Vagina (tissue), 2 donors: ENCODE data around the gene SMIM23. TPM values are rescaled to one million over a fixed set of nuclear protein-coding genes. Genes with fewer than 3 reads are reported as not detected.

Source experiments
- DNase-seq, 2 donors: peaks; one replicate each; pipeline ENCODE4 v3.0.0-alpha.2; 2017; ENCODE audit errors: extremely low spot score in 2 of 2
- H3K27ac ChIP-seq: fragments of 200-600 bp; sonication (generic); one replicate; pipeline ENCODE4 v1.5.1; 2019
- H3K27me3 ChIP-seq: fragments of 200-600 bp; sonication (generic); one replicate; pipeline ENCODE4 v1.5.1; 2019
- H3K36me3 ChIP-seq, 2 donors: fragments of 200-600 bp; sonication (generic); one replicate each; pipeline ENCODE4 v1.5.1; 2017 to 2019
- H3K4me1 ChIP-seq: fragments of 200-600 bp; sonication (generic); one replicate; pipeline ENCODE4 v1.5.1; 2019
- H3K4me3 ChIP-seq, 2 donors: fragments of 200-600 bp; sonication (generic); 1 replicate in 1 of 2; 2 replicates in 1 of 2; pipeline ENCODE4 v1.5.1; 2016 to 2019
- H3K9me3 ChIP-seq: fragments of 200-600 bp; sonication (generic); one replicate; pipeline ENCODE4 v1.5.1; 2019
- POLR2A ChIP-seq, 2 donors: fragments of 450-650 bp; IDR thresholded peaks; one replicate each; pipeline ENCODE4 v1.6.1; 2017; ENCODE audit warnings: antibody characterized with exemption in 2 of 2, mild to moderate bottlenecking in 2 of 2, moderate library complexity in 2 of 2
- POLR2AphosphoS5 ChIP-seq, 2 donors: sonication (generic); formaldehyde crosslinking; IDR thresholded peaks; one replicate each; pipeline ENCODE4 v1.9.0; 2017; ENCODE audit warnings: antibody characterized with exemption in 2 of 2, mild to moderate bottlenecking in 2 of 2, low read depth in 1 of 2; ENCODE audit not compliant: insufficient read depth in 1 of 2
- intact Hi-C: fragments of 100-400 bp; cut with DNase I; formaldehyde crosslinking; loops from one replicate; pipeline ENCODE4 v1.15.1; 2023
- total RNA-seq: library from RNA; depleted of rRNA; stranded (reverse); fragments of >200 nt; gene quantifications from one replicate; pipeline ENCODE4 v1.2.3, GENCODE V29; 2016
- TF ChIP-seq, protein P1 (sequence below), 3 experiments: fragments of 450-650 bp in 2 of 3; fragments of 200-600 bp in 1 of 3; sonication (generic) in 1 of 3; IDR thresholded peaks; one replicate each; pipeline ENCODE4 v1.5.1; 2017 to 2019; ENCODE audit warnings: antibody characterized with exemption in 3 of 3, mild to moderate bottlenecking in 2 of 3, moderate library complexity in 2 of 3

Gene SMIM23
- total RNA-seq, 1 donor from 2014 or later: not detected

DNA sequence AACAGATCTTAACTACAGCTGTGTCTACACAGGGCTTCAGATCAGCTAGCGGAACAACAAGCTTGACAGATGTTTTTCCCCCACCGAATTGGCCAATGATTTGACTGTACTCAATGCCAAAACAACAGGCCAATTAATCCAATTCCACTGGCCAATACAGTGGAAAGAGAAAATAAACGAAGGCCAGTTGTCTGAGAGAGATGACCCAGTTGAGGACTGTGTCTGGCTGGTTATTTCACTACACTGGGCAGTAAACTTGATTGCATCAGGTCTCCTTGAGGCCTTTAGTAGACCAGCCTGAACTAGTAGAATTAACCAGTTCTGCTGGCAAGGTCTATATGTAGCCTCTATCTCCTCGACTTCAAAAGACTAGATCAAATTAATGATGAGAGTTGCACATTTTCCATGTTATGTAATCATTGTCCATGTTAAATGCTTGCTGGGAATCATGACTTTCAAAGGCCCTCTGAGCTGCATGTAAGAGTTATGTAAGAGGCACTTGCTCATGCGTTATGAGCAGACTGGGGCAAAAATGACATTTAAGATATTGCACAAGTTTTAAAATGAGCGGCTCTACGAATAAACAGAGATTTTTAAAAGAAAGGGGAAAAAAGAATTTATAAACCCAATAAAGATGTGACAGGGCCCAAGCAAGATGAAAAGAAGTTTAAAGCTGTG, 28.3 kb downstream of the SMIM23 start:
- no peak for DNase-seq
- no peaks in the 10 kb centered on the region for H3K36me3 ChIP-seq

DNA sequence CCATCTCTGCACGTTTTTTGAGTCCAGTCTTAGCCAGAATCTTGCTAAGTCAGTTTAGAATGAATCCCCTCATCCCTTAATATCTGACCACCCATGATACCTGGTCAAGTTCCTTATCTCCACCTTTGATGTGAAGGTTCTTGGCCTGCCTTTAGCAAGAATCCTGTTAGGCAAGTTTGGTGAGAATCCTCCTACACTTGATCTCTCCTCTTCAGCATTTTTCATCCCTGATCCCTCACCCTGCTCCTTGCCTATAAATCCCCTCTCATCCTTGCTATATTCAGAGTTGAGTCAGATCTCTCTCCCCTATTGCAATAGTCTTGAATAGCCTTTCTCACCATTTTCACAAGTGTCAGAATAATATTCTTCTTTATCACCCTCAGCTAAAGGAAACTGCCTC, 31.0 kb downstream of the SMIM23 start:
- no peak for DNase-seq
- Histone ChIP-seq H3K9me3 (no peaks in the 10 kb centered on the region), H3K4me3 (no peak overlapping the region), H3K36me3 (no peaks in the 10 kb centered on the region), H3K27ac (no peak overlapping the region), H3K4me1 (no peaks in the 10 kb centered on the region), H3K27me3 (no peaks in the 10 kb centered on the region)
- no peak for TF ChIP-seq POLR2AphosphoS5 (IDR thresholded peaks at IDR 0.05; ENCODE audit: insufficient read depth in 1 of 2, low read depth in 1 of 2)
- TF ChIP-seq POLR2A (IDR thresholded peaks at IDR 0.05): no peak
- TF ChIP-seq, protein P1, sequence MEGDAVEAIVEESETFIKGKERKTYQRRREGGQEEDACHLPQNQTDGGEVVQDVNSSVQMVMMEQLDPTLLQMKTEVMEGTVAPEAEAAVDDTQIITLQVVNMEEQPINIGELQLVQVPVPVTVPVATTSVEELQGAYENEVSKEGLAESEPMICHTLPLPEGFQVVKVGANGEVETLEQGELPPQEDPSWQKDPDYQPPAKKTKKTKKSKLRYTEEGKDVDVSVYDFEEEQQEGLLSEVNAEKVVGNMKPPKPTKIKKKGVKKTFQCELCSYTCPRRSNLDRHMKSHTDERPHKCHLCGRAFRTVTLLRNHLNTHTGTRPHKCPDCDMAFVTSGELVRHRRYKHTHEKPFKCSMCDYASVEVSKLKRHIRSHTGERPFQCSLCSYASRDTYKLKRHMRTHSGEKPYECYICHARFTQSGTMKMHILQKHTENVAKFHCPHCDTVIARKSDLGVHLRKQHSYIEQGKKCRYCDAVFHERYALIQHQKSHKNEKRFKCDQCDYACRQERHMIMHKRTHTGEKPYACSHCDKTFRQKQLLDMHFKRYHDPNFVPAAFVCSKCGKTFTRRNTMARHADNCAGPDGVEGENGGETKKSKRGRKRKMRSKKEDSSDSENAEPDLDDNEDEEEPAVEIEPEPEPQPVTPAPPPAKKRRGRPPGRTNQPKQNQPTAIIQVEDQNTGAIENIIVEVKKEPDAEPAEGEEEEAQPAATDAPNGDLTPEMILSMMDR (IDR thresholded peaks at IDR 0.05): no peak
- intact Hi-C loops: no loop called here

More for the DNA sequence above, 28.3 kb downstream of the SMIM23 start:
- Histone ChIP-seq H3K27ac (no peak overlapping the region), H3K27me3 (no peaks in the 10 kb centered on the region), H3K4me1 (no peaks in the 10 kb centered on the region), H3K4me3 (no peak overlapping the region), H3K9me3 (no peaks in the 10 kb centered on the region)
- TF ChIP-seq POLR2A (IDR thresholded peaks at IDR 0.05) (no peak), POLR2AphosphoS5 (IDR thresholded peaks at IDR 0.05; ENCODE audit: insufficient read depth in 1 of 2, low read depth in 1 of 2) (no peak)
- TF ChIP-seq, protein P1 (IDR thresholded peaks at IDR 0.05): no peak
- intact Hi-C loops: no loop called here

DNA sequence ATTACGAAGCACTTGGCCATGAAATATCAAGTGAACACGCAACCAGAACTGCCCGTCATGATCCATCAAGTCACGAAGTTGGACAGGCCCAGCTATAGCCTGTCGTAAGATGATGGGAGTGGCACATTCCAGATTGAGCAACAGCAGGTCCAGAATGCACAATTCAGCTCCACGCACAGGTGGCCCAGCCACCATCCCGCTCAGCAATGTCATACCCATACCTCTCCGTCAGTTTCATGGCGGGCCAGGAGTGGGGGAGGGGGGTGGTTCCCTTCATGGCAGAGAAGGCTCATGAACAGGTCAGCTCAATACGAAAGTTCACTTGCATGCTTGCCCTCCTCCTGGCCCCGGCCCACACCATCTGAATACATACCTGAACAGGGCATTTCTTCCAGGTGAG, 34.9 kb downstream of the SMIM23 start:
- intact Hi-C loops: no loop called here
- Histone ChIP-seq H3K4me3 (no peak overlapping the region), H3K27ac (no peak overlapping the region), H3K9me3 (no peaks in the 10 kb centered on the region), H3K36me3 (no peaks in the 10 kb centered on the region), H3K27me3 (no peaks in the 10 kb centered on the region), H3K4me1 (no peaks in the 10 kb centered on the region)
- no peak for TF ChIP-seq POLR2A (IDR thresholded peaks at IDR 0.05)
- no peak for DNase-seq

DNA sequence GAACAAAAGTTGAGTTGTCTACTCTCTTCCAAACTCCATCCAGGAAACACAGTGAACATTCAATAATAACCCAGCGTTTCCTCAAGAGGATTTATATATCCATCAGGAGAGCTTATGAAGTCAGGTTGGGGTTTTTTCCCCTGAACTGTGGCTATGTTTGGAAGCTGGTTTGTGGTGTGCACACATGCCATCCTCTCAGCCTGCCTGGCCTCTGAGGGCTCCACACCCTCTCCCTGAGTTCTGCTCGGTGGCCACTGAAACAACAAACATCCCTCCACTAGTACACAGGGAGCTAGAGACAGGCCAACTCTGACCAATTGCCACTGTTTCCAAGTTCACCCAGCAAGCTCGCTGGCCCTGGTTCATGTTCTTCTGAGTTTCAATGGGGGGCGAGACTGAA, 35.7 kb downstream of the SMIM23 start:
- H3K27ac ChIP-seq: no peak overlapping the region
- H3K27me3 ChIP-seq: no peaks in the 10 kb centered on the region
- no peak for DNase-seq
- intact Hi-C loops: no loop called here
- H3K36me3 ChIP-seq: no peaks in the 10 kb centered on the region
- TF ChIP-seq, protein P1 (IDR thresholded peaks at IDR 0.05): no peak
- TF ChIP-seq POLR2AphosphoS5 (IDR thresholded peaks at IDR 0.05; ENCODE audit: insufficient read depth in 1 of 2, low read depth in 1 of 2) (no peak), POLR2A (IDR thresholded peaks at IDR 0.05) (no peak)
- H3K9me3 ChIP-seq: no peaks in the 10 kb centered on the region
- H3K4me3 ChIP-seq: no peak overlapping the region
- no peaks in the 10 kb centered on the region for H3K4me1 ChIP-seq

DNA sequence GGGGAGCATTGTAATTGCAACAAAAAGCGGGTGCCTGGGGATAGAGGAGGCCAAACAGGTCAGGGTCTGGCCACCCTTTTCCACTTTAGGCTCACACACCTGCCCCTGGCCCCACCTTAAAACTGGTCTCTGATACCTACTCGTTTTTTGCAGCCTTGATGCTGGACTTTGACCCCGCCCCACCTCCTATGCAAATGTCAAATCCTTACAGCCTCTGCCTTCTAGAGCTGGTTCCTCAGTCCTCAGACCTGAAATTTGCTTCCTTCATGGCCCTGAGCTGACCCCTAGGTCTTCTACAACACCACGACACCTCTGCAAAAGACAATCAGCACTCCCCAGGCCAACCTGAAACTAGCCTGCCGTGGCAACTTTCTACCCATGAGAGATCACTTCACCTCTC, 37.7 kb downstream of the SMIM23 start:
- H3K36me3 ChIP-seq: no peaks in the 10 kb centered on the region
- no peaks in the 10 kb centered on the region for H3K4me1 ChIP-seq
- TF ChIP-seq POLR2AphosphoS5 (IDR thresholded peaks at IDR 0.05; ENCODE audit: insufficient read depth in 1 of 2, low read depth in 1 of 2): no peak
- intact Hi-C loops: no loop called here
- H3K27ac ChIP-seq: no peak overlapping the region
- H3K9me3 ChIP-seq: no peaks in the 10 kb centered on the region
- no peak overlapping the region for H3K4me3 ChIP-seq
- no peak for DNase-seq
- no peaks in the 10 kb centered on the region for H3K27me3 ChIP-seq

DNA sequence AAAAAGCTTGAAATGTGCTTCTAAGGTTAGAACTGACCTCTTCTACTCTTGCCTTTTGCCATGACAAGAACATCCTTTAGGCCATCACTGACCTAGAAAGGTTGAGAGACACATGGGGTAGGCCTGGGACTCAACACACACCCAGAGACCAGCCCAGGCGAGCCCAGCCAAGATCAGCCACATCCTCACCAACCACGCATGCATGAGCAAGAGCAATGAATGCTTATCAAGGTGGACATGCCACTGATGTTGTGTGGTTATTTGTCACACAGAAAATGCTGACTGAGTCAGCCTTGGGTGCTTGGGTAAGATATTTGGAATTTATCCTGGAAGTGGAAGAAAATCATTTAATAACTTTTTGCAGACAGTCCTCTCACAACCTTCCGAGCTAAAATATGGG, 39.4 kb downstream of the SMIM23 start:
- DNase-seq: no peak
- intact Hi-C loops: no loop called here
- no peaks in the 10 kb centered on the region for H3K36me3 ChIP-seq

More for the DNA sequence above, 39.4 kb downstream of the SMIM23 start:
- Histone ChIP-seq H3K4me1 (no peaks in the 10 kb centered on the region), H3K9me3 (no peaks in the 10 kb centered on the region), H3K4me3 (no peak overlapping the region), H3K27me3 (no peaks in the 10 kb centered on the region), H3K27ac (no peak overlapping the region)
- TF ChIP-seq, protein P1 (IDR thresholded peaks at IDR 0.05): no peak
